ENCODE data around the gene DUOX1. TPM values are rescaled to one million over a fixed set of nuclear protein-coding genes. Genes with fewer than 3 reads are reported as not detected.

DUOX1 gene
- total RNA-seq, 1 donor from 2014 or later, result 0.07 TPM

DNA sequence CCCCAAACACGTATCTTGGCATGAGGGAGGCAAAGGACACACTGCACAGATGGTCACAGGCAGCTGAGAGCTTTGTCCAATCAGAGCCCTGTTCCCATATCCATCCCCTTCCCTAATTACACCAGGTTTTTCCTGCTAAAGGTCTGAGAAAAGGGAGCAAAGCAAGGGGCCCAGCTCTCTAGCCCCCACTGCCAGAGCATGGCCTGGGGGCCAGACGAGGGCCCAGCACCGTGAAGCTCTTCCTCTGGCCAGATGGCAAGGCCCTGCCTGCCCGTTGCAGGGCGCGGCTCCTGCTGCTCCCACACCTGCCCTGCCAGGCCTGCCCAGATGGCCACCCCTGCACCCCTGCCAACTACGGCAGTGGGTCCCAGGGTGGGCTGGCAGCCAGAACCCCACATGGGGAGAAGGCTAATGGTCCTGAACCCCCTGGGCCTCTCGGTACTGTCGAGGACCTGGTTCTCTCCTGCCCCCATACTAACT, 54.8 kb downstream of the DUOX1 start:
- Mint-ChIP-seq H3K27me3 (ENCODE audit: low read depth, unreplicated experiment) (peaks cover 8% of the 10 kb centered on the region), H3K4me1 (ENCODE audit: low read depth, unreplicated experiment) (peaks cover 12% of the 10 kb centered on the region), H3K27ac (ENCODE audit: unreplicated experiment) (peak overlapping the region; percentile 10), H3K9me3 (ENCODE audit: unreplicated experiment) (peaks cover 5% of the 10 kb centered on the region), H3K4me3 (ENCODE audit: unreplicated experiment) (no peak overlapping the region), H3K36me3 (ENCODE audit: low read depth, unreplicated experiment) (peaks cover 4% of the 10 kb centered on the region)
- Histone ChIP-seq H3K79me2 (ENCODE audit: insufficient read depth, low read length) (no peaks in the 10 kb centered on the region), H3K4me3 (ENCODE audit: insufficient read depth, low read depth, low read length) (no peak overlapping the region), H3K36me3 (ENCODE audit: insufficient read depth, low read length) (no peaks in the 10 kb centered on the region), H3K27ac (ENCODE audit: low read depth, low read length) (no peak overlapping the region), H3K9me3 (ENCODE audit: insufficient read depth, low read depth, low read length) (no peaks in the 10 kb centered on the region), H3K27me3 (ENCODE audit: insufficient read depth, low read length) (no peaks in the 10 kb centered on the region), H3K4me1 (ENCODE audit: insufficient read depth, low read length) (peaks cover 16% of the 10 kb centered on the region), H2AFZ (ENCODE audit: low read depth, low read length) (no peak overlapping the region), H3K9ac (ENCODE audit: low read length) (no peak overlapping the region), H3K4me2 (ENCODE audit: low read length) (no peak overlapping the region), H4K20me1 (ENCODE audit: insufficient read depth, low read length) (peaks cover 11% of the 10 kb centered on the region)
- no peak for TF ChIP-seq EZH2 (IDR thresholded peaks at IDR 0.05; ENCODE audit: insufficient read depth, low read length)
- TF ChIP-seq, protein P1, sequence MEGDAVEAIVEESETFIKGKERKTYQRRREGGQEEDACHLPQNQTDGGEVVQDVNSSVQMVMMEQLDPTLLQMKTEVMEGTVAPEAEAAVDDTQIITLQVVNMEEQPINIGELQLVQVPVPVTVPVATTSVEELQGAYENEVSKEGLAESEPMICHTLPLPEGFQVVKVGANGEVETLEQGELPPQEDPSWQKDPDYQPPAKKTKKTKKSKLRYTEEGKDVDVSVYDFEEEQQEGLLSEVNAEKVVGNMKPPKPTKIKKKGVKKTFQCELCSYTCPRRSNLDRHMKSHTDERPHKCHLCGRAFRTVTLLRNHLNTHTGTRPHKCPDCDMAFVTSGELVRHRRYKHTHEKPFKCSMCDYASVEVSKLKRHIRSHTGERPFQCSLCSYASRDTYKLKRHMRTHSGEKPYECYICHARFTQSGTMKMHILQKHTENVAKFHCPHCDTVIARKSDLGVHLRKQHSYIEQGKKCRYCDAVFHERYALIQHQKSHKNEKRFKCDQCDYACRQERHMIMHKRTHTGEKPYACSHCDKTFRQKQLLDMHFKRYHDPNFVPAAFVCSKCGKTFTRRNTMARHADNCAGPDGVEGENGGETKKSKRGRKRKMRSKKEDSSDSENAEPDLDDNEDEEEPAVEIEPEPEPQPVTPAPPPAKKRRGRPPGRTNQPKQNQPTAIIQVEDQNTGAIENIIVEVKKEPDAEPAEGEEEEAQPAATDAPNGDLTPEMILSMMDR (IDR thresholded peaks at IDR 0.05; ENCODE audit: insufficient read depth, low read depth, low read length), result no peak
- FAIRE-seq, result no peak
- DNase-seq (ENCODE audit: low read depth), result no peak

DNA sequence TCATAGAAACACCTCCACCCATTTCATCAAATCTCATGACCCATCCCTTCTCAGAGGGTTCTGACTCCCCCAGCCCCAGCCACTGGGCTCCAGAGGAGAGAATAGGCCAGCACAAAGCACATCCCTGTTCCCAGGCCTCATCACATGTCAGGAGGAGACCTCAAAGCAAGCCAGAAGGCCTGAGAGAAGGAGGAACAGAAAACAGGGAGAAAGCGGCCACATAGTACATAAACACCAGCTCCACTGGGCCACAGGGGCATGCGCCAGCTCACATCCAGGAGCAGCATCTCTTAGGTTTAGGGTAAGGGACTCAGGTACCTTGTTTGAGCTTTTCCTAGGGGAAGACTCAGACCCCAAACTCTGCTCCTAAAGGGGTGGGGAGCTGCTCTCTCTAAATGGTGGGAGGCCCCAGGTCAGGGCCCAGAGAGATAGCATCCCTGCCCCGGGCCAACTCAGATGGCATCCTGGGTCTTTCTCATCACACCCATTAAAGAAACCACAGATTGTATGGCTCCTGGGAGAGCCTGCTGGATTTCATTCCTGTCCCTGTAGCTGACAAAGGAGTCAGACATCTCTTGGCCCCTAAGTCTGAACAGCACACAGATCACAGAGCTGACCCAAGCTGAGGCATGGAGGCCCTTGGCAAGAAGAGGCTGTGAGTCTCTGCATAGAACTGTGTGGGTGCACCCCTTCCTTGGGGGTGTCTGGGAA, 55.4 kb downstream of the DUOX1 start:
- Histone ChIP-seq H2AFZ (ENCODE audit: low read depth, low read length) (no peak overlapping the region), H3K79me2 (ENCODE audit: insufficient read depth, low read length) (no peaks in the 10 kb centered on the region), H3K4me3 (ENCODE audit: insufficient read depth, low read depth, low read length) (no peak overlapping the region), H3K27me3 (ENCODE audit: insufficient read depth, low read length) (peaks cover 4% of the 10 kb centered on the region), H3K9ac (ENCODE audit: low read length) (no peak overlapping the region), H4K20me1 (ENCODE audit: insufficient read depth, low read length) (peaks cover 11% of the 10 kb centered on the region), H3K36me3 (ENCODE audit: insufficient read depth, low read length) (no peaks in the 10 kb centered on the region), H3K4me2 (ENCODE audit: low read length) (no peak overlapping the region), H3K4me1 (ENCODE audit: insufficient read depth, low read length) (peaks cover 16% of the 10 kb centered on the region), H3K27ac (ENCODE audit: low read depth, low read length) (no peak overlapping the region), H3K9me3 (ENCODE audit: insufficient read depth, low read depth, low read length) (no peaks in the 10 kb centered on the region)
- H3K27ac Mint-ChIP-seq (ENCODE audit: unreplicated experiment), result no peak overlapping the region
- TF ChIP-seq EZH2 (IDR thresholded peaks at IDR 0.05; ENCODE audit: insufficient read depth, low read length), result no peak
- TF ChIP-seq, protein P1 (IDR thresholded peaks at IDR 0.05; ENCODE audit: insufficient read depth, low read depth, low read length), result no peak
- H3K4me1 Mint-ChIP-seq (ENCODE audit: low read depth, unreplicated experiment), result peaks cover 10% of the 10 kb centered on the region
- FAIRE-seq (no peak), DNase-seq (ENCODE audit: low read depth) (no peak)
- H3K4me3 Mint-ChIP-seq (ENCODE audit: unreplicated experiment), result peak overlapping the region; percentile 85
- H3K27me3 Mint-ChIP-seq (ENCODE audit: low read depth, unreplicated experiment), result peaks cover 12% of the 10 kb centered on the region
- H3K36me3 Mint-ChIP-seq (ENCODE audit: low read depth, unreplicated experiment), result peaks cover 4% of the 10 kb centered on the region
- peaks cover 3% of the 10 kb centered on the region for H3K9me3 Mint-ChIP-seq (ENCODE audit: unreplicated experiment)

Measured in astrocyte (in vitro differentiated cells and primary cell).